Panc1 (cell line): Measurements from ENCODE around the gene ICA1.

Source experiments
- POLR2AphosphoS5 ChIP-seq: IDR thresholded peaks from 2 replicates; pipeline ENCODE4 v1.6.1; 2012; ENCODE audit warnings: mild to moderate bottlenecking, low read depth, low read length, moderate library complexity
- REST ChIP-seq, 2 experiments: IDR thresholded peaks; 2 replicates each; pipeline ENCODE4 v1.6.1; 2011 to 2012; ENCODE audit warnings: low read depth in 2 of 2, control low read depth in 1 of 2, low read length in 1 of 2, mild to moderate bottlenecking in 1 of 2, moderate library complexity in 1 of 2; ENCODE audit not compliant: insufficient read depth in 1 of 2
- SIN3A ChIP-seq: IDR thresholded peaks from 2 replicates; pipeline ENCODE4 v1.6.1; 2012; ENCODE audit warnings: low read depth, mild to moderate bottlenecking, low read length, moderate library complexity, borderline replicate concordance; ENCODE audit not compliant: insufficient read depth
- TF ChIP-seq, protein P1 (sequence below): fragments of 450-650 bp; IDR thresholded peaks from 2 replicates; pipeline ENCODE4 v1.5.1; 2017; ENCODE audit warnings: mild to moderate bottlenecking

DNA sequence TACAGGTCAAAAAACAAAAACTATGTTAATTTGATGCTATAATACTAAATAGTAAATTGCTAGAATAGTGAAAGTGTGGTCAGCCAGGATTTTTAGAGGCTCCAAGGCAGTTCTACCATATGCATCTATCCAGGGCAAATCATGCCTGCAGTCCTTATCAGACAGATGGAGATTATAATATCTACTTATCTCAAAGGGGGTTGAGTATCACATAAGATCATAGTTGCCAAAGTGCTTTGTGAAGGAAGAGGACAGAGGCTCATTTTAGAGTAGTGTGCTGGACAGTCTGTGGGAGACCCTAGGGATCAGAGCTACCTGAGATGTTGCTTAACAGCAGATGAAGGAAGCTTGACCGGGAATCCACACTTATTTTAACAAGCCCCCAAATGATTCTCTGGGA is 3.2 kb downstream of the ICA1 start:
- TF ChIP-seq, protein P1, sequence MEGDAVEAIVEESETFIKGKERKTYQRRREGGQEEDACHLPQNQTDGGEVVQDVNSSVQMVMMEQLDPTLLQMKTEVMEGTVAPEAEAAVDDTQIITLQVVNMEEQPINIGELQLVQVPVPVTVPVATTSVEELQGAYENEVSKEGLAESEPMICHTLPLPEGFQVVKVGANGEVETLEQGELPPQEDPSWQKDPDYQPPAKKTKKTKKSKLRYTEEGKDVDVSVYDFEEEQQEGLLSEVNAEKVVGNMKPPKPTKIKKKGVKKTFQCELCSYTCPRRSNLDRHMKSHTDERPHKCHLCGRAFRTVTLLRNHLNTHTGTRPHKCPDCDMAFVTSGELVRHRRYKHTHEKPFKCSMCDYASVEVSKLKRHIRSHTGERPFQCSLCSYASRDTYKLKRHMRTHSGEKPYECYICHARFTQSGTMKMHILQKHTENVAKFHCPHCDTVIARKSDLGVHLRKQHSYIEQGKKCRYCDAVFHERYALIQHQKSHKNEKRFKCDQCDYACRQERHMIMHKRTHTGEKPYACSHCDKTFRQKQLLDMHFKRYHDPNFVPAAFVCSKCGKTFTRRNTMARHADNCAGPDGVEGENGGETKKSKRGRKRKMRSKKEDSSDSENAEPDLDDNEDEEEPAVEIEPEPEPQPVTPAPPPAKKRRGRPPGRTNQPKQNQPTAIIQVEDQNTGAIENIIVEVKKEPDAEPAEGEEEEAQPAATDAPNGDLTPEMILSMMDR = no peak
- TF ChIP-seq REST (IDR thresholded peaks at IDR 0.05; ENCODE audit: insufficient read depth in 1 of 2, low read depth in 2 of 2, low read length in 1 of 2) = no peak
- no peak for TF ChIP-seq POLR2AphosphoS5
- no peak for TF ChIP-seq SIN3A
